ENCODE measurements around the gene LBX1.

The LBX1 gene

GRCh38 chr10:101226491-101227428, 2.5 kb downstream of the LBX1 start:
- DNase-seq (ENCODE audit: low read depth) = no peak
- TF ChIP-seq CTCF (IDR thresholded peaks at IDR 0.05; ENCODE audit: low read depth, low read length, missing control alignments) = no peak
- in situ Hi-C loops (cut with HindIII; ENCODE audit: low sequenced_read_pairs) = no loop called here
- H3K4me3 ChIP-seq (ENCODE audit: low read depth, low read length) = no peak overlapping the region

- in situ Hi-C loops (cut with HindIII; ENCODE audit: low sequenced_read_pairs) = no loop called here
- H3K4me3 ChIP-seq (ENCODE audit: low read depth, low read length) = no peak overlapping the region
- no peak for DNase-seq (ENCODE audit: low read depth)
- TF ChIP-seq CTCF (IDR thresholded peaks at IDR 0.05; ENCODE audit: low read depth, low read length, missing control alignments) = no peak
Observed at GRCh38 chr10:101225846-101226421, 3.3 kb downstream of the LBX1 start.

- no peak for DNase-seq (ENCODE audit: low read depth)
- H3K4me3 ChIP-seq (ENCODE audit: low read depth, low read length) = no peak overlapping the region
- in situ Hi-C loops (cut with HindIII; ENCODE audit: low sequenced_read_pairs) = no loop called here
- TF ChIP-seq CTCF (IDR thresholded peaks at IDR 0.05; ENCODE audit: low read depth, low read length, missing control alignments) = no peak
Observed at GRCh38 chr10:101224910-101225823, 4.1 kb downstream of the LBX1 start.

GRCh38 chr10:101224060-101224909, 5.0 kb downstream of the LBX1 start:
- no peak for DNase-seq (ENCODE audit: low read depth)
- in situ Hi-C loops (cut with HindIII; ENCODE audit: low sequenced_read_pairs) = no loop called here

GRCh38 chr10:101223274-101224059, 5.8 kb downstream of the LBX1 start:
- no peak for DNase-seq (ENCODE audit: low read depth)
- no peak for TF ChIP-seq CTCF (IDR thresholded peaks at IDR 0.05; ENCODE audit: low read depth, low read length, missing control alignments)
- H3K4me3 ChIP-seq (ENCODE audit: low read depth, low read length) = no peak overlapping the region
- in situ Hi-C loops (cut with HindIII; ENCODE audit: low sequenced_read_pairs) = no loop called here

More at GRCh38 chr10:101224060-101224909, 5.0 kb downstream of the LBX1 start:
- TF ChIP-seq CTCF (IDR thresholded peaks at IDR 0.05; ENCODE audit: low read depth, low read length, missing control alignments) = no peak
- H3K4me3 ChIP-seq (ENCODE audit: low read depth, low read length) = no peak overlapping the region

Measured in astrocyte of the cerebellum (primary cell).